K562 (cell line): Measurements from ENCODE around the gene NOLC1. TPM values are rescaled to one million over a fixed set of nuclear protein-coding genes. Genes with fewer than 3 reads are reported as not detected.

Source experiments
- ASH1L ChIP-seq: fragments of 450-650 bp; IDR thresholded peaks from 2 replicates; pipeline ENCODE4 v1.6.1; 2018; ENCODE audit warnings: borderline replicate concordance, mild to moderate bottlenecking, low read depth; ENCODE audit not compliant: partially characterized antibody
- BRCA1 ChIP-seq, 2 experiments: fragments of 450-650 bp in 1 of 2; sonication (generic) in 1 of 2; formaldehyde crosslinking in 1 of 2; IDR thresholded peaks; 2 replicates each; pipeline versions ENCODE4 v1.5.0 to v1.6.1; 2017 to 2020; ENCODE audit warnings: mild to moderate bottlenecking in 1 of 2, missing genetic modification reagents in 1 of 2
- CREB1 ChIP-seq, 2 experiments: sonication (generic) in 1 of 2; formaldehyde crosslinking in 1 of 2; IDR thresholded peaks; 2 replicates each; pipeline versions ENCODE4 v1.6.1 to v1.8.0; 2012 to 2022; ENCODE audit warnings: inconsistent platforms in 1 of 2, mild to moderate bottlenecking in 1 of 2, missing genetic modification reagents in 1 of 2, moderate library complexity in 1 of 2
- EP400 ChIP-seq: fragments of 450-650 bp; IDR thresholded peaks from 2 replicates; pipeline ENCODE4 v1.6.1; 2017; ENCODE audit warnings: antibody characterized with exemption, mild to moderate bottlenecking, moderate library complexity
- FOS ChIP-seq: IDR thresholded peaks from 3 replicates; pipeline ENCODE4 v1.6.1; 2011; ENCODE audit not compliant: insufficient read length; ENCODE audit errors: extremely low read depth
- JUND ChIP-seq, 2 experiments: IDR thresholded peaks; 2 replicates in 1 of 2; 3 replicates in 1 of 2; pipeline ENCODE4 v1.6.1; 2011; ENCODE audit warnings: borderline replicate concordance in 2 of 2, low read depth in 2 of 2, low read length in 2 of 2, improper control_type of control experiment in 1 of 2, missing biosample characterization in 1 of 2, missing genetic modification characterization in 1 of 2, missing genetic modification reagents in 1 of 2
- LCOR ChIP-seq: sonication (generic); formaldehyde crosslinking; IDR thresholded peaks from 2 replicates; pipeline ENCODE4 v1.8.0; 2022; ENCODE audit warnings: mild to moderate bottlenecking, missing genetic modification reagents
- MTA3 ChIP-seq: fragments of 450-650 bp; formaldehyde crosslinking; IDR thresholded peaks from 2 replicates; pipeline ENCODE4 v1.6.1; 2017; ENCODE audit warnings: mild to moderate bottlenecking, borderline replicate concordance
- NFYB ChIP-seq: IDR thresholded peaks from 2 replicates; pipeline ENCODE4 v1.6.1; 2011; ENCODE audit warnings: mild to moderate bottlenecking, moderate library complexity; ENCODE audit not compliant: insufficient read length; ENCODE audit errors: extremely low read depth
- PHB2 ChIP-seq: fragments of 450-650 bp; IDR thresholded peaks from 2 replicates; pipeline ENCODE4 v1.6.1; 2017; ENCODE audit warnings: low read depth
- POLR2A ChIP-seq: fragments of 450-650 bp; conservative IDR thresholded peaks from 2 replicates; pipeline ENCODE4 v1.6.1; 2016
- PPARD ChIP-seq: fragments of 250-450 bp; sonication (Bioruptor Pico); IDR thresholded peaks from 2 replicates; pipeline ENCODE4 v1.8.0; 2022; ENCODE audit warnings: inconsistent platforms, mild to moderate bottlenecking, moderate library complexity
- RBM25 ChIP-seq: fragments of 200-400 bp; formaldehyde crosslinking; IDR thresholded peaks from 2 replicates; pipeline ENCODE4 v1.6.1; 2018; ENCODE audit warnings: low read length, low read depth, moderate library complexity; ENCODE audit not compliant: severe bottlenecking
- SRSF7 ChIP-seq: fragments of 200-400 bp; formaldehyde crosslinking; optimal IDR thresholded peaks from 2 replicates; pipeline ENCODE3; 2017; ENCODE audit warnings: mild to moderate bottlenecking, low read depth, low read length
- STAT5A ChIP-seq: IDR thresholded peaks from 2 replicates; pipeline ENCODE4 v1.6.1; 2012; ENCODE audit warnings: low read length, inconsistent platforms, borderline replicate concordance
- SUPT5H ChIP-seq: fragments of 450-650 bp; IDR thresholded peaks from 2 replicates; pipeline ENCODE4 v1.6.1; 2016
- TAF1 ChIP-seq: IDR thresholded peaks from 2 replicates; pipeline ENCODE4 v1.6.1; 2011; ENCODE audit warnings: mild to moderate bottlenecking, low read length, moderate library complexity; ENCODE audit not compliant: insufficient read depth, control insufficient read depth, severe bottlenecking; ENCODE audit errors: extremely low read depth
- VEZF1 ChIP-seq: fragments of 200-800 bp; sonication (Bioruptor generic); IDR thresholded peaks from 2 replicates; pipeline ENCODE4 v1.6.1; 2017; ENCODE audit warnings: missing genetic modification characterization, missing compliant biosample characterization
- ZNF146 ChIP-seq: IDR thresholded peaks from one replicate; pipeline ENCODE4 v1.6.1; 2018; ENCODE audit warnings: missing compliant biosample characterization; ENCODE audit not compliant: unreplicated experiment
- polyA plus RNA-seq, 8 experiments: library from polyadenylated mRNA; depleted of rRNA in 4 of 8; stranded (reverse) in 5 of 8; unstranded in 3 of 8; fragments of >200 nt; fragmentation: Nextera tagmentation in 2 of 8; fragmentation: Illumina TruSeq in 1 of 8; extraction: Ambion mirVana in 2 of 8; extraction: Trizol in 1 of 8; gene quantifications; 2 replicates each; pipeline versions ENCODE4 v1.2.1 to v1.2.3, GENCODE V29; 2011 to 2014; ENCODE audit warnings: inconsistent platforms in 1 of 8, missing spikeins in 1 of 8
- total RNA-seq, 7 experiments: library from RNA; depleted of rRNA in 6 of 7; stranded (reverse); fragments of >200 nt in 6 of 7; fragmentation: Illumina TruSeq in 2 of 7; extraction: Trizol in 2 of 7; gene quantifications; 2 replicates each; pipeline versions ENCODE4 v1.2.1 to v1.2.3, GENCODE V29; 2011 to 2021; ENCODE audit warnings: low replicate concordance in 1 of 7
- TF ChIP-seq, protein P1 (sequence below): fragments of 450-650 bp; IDR thresholded peaks from 2 replicates; pipeline ENCODE4 v1.6.1; 2016
- TF ChIP-seq, protein P2 (sequence below), 2 experiments: fragments of 450-650 bp in 1 of 2; sonication (generic) in 1 of 2; formaldehyde crosslinking in 1 of 2; IDR thresholded peaks in 1 of 2; conservative IDR thresholded peaks in 1 of 2; 2 replicates each; pipeline versions ENCODE4 v1.6.1 to v1.8.1; 2016 to 2023; ENCODE audit warnings: mild to moderate bottlenecking in 2 of 2, moderate library complexity in 2 of 2, inconsistent platforms in 1 of 2, missing genetic modification reagents in 1 of 2
- TF ChIP-seq, protein P3 (sequence below): fragments of 250-450 bp; sonication (Bioruptor Pico); IDR thresholded peaks from 2 replicates; pipeline ENCODE4 v1.6.1; 2021; ENCODE audit warnings: mild to moderate bottlenecking

The NOLC1 gene
- total and polyA plus RNA-seq, 9 of the 15 experiments (the other 6 are each of a cell fraction or from before 2014, with no cell fraction given): 102 to 310 (median 165) TPM

DNA sequence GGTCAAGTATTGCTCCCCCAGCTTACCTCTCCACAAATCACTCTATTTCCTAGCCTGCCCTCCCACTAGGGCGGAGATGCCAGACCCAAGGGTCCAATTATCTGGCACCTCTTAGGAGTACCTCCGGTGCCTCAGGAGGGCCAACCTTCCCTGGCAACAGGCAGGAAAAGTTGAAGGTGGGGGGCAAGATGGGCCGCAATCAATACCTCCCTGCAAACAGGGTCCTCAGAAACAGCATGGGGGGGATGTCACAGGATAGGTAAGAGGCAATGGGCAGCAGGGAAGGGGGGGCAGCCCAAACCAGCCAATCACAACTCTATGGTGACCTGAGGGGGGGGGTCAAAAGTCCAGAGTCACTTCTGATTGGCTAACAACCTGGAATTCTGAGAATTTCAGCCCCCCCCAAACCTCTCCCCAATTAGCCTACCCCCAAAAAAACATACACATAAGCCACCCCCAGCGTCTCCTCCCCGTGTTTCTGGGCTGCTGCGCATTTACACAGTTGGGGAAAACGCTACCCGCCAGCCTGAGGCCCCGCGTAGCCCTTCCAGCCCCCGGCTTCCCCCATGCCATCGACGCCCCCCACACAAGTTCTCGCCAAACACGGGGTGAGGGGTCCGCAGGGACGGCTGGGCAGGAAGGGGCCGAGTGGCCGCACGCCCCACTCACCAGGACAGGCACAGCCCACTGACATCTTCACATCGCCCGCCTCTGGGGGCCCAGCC is 32.6 kb upstream of the NOLC1 start (continued):
- peak; percentile 45 for TF ChIP-seq RBM25
- TF ChIP-seq BRCA1 (IDR thresholded peaks at IDR 0.05): no peak
- TF ChIP-seq BRCA1 (CRISPR knock-in tag; IDR thresholded peaks at IDR 0.05): no peak
- peak; percentile 96 for TF ChIP-seq VEZF1 (CRISPR knock-in tag)
- peak; percentile 97 for TF ChIP-seq NFYB
- peak; percentile 46; the same call in 1 of the 2 replicates for TF ChIP-seq SUPT5H
- peak; percentile 18 for TF ChIP-seq TAF1
- peak; percentile 65 for TF ChIP-seq STAT5A
- peak; percentile 72 for TF ChIP-seq FOS
- TF ChIP-seq PPARD: no peak
- TF ChIP-seq, protein P1, sequence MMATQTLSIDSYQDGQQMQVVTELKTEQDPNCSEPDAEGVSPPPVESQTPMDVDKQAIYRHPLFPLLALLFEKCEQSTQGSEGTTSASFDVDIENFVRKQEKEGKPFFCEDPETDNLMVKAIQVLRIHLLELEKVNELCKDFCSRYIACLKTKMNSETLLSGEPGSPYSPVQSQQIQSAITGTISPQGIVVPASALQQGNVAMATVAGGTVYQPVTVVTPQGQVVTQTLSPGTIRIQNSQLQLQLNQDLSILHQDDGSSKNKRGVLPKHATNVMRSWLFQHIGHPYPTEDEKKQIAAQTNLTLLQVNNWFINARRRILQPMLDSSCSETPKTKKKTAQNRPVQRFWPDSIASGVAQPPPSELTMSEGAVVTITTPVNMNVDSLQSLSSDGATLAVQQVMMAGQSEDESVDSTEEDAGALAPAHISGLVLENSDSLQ: peak; percentile 56
- 0 out of 2 replicates have a peak, but pooled peaks have one; percentile 38 for TF ChIP-seq LCOR
- no peak for TF ChIP-seq ZNF146
- TF ChIP-seq, protein P2, sequence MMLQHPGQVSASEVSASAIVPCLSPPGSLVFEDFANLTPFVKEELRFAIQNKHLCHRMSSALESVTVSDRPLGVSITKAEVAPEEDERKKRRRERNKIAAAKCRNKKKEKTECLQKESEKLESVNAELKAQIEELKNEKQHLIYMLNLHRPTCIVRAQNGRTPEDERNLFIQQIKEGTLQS (IDR thresholded peaks at IDR 0.05): no peak
- TF ChIP-seq, protein P2 (CRISPR knock-in tag; conservative IDR thresholded peaks at IDR 0.05): no peak
- no peak for TF ChIP-seq SRSF7
- TF ChIP-seq MTA3: no peak
- TF ChIP-seq PHB2: no peak
- TF ChIP-seq ASH1L: peak; percentile 42
- peak; percentile 10; the same call in 1 of the 2 replicates for TF ChIP-seq POLR2A
- TF ChIP-seq, protein P3, sequence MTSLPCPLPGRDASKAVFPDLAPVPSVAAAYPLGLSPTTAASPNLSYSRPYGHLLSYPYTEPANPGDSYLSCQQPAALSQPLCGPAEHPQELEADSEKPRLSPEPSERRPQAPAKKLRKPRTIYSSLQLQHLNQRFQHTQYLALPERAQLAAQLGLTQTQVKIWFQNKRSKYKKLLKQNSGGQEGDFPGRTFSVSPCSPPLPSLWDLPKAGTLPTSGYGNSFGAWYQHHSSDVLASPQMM (CRISPR knock-in tag): no peak
- TF ChIP-seq EP400: 0 out of 2 replicates have a peak, but pooled peaks have one; percentile 29
- no peak for TF ChIP-seq JUND (IDR thresholded peaks at IDR 0.05; ENCODE audit: borderline replicate concordance, low read depth, low read length)
- TF ChIP-seq JUND (tag; IDR thresholded peaks at IDR 0.05; ENCODE audit: borderline replicate concordance, low read depth, low read length): 0 out of 3 replicates have a peak, but pooled peaks have one; percentile 8
- TF ChIP-seq CREB1 (IDR thresholded peaks at IDR 0.05): no peak
- no peak for TF ChIP-seq CREB1 (CRISPR knock-in tag; IDR thresholded peaks at IDR 0.05)
